GM18508 (cell line): ENCODE data around the gene CREB3L2.
"Not testable (repeated sequence)": the region's sequence is repeated elsewhere in the genome, so short reads cannot be mapped to it uniquely, and the experiment has no call there.

Experiments used
- ATAC-seq: cut with Tn5 transposase; IDR thresholded peaks from one replicate; pipeline ENCODE4 v1.9.1; 2021; ENCODE audit warnings: moderate number of reproducible peaks; ENCODE audit not compliant: insufficient read depth, unreplicated experiment

The CREB3L2 gene

DNA sequence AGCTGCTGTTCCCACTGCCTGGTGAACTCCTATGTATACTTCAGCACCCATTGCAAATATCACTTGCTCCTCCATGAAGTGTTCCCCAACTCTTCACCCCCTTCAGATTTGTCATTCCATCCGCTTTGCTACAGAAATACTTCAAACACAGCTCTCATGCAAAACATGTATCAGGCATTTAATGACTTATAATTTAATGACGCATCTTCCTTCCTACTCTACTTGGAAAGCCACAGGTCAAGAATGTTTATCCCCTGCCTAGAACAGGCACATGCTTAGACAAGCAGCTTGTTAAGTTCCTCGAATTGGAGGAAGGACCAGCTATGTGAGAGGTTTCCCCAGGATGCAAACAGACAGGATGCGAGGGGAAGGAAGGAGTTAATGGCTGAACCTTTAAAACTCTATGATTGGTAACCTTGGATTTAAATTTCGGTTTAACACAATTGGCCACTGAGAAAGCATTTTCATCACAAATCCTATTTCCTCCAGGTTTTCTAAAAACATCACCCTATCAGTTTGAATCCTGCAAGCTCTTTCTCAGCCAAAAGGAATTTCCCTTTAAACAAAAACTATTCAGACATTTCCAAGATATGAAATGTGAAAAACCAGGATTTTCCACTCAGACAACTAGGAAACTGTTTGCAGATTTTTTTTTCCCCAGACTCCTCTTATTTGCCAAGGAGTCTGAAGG lies 11.5 kb downstream of the CREB3L2 start:
- no peak for ATAC-seq

DNA sequence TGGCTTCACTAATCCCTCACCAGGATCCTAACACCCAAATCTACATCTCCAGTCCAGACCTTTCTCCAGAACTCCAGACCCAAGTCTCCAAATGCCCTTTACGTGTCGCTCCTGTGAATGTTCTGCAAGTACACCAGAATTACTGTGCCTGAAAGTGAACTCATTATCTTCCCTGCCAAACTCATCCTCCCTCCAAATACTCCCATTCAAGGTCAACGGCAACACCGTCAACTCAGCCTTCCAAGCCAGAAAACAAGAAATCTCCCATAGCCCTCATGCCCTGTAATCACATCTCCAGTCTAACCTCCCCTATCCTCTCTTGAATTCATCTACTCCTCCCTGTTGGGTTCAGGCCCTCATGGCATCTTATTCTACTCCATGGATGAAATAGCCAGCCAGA lies 12.3 kb downstream of the CREB3L2 start:
- no peak for ATAC-seq

DNA sequence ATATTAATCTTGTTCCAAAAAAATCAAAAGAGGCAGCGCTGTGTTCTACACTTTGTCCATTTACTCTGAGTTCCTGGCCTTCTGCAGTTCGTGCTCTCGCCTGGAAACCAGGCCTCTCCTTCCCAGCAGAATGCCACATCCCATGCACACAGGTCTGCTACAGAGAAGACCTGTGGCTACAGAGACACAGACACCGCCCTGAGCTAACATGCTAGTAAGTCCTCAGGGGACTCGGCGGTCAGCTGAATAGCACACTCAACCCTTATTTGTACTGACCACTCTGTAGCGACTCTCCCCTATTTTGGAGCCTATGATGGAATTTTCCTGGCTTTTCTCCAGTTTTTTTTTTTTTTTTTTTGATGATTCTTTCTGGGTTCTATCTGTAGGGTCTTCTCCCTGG lies 12.8 kb downstream of the CREB3L2 start:
- ATAC-seq: no peak

DNA sequence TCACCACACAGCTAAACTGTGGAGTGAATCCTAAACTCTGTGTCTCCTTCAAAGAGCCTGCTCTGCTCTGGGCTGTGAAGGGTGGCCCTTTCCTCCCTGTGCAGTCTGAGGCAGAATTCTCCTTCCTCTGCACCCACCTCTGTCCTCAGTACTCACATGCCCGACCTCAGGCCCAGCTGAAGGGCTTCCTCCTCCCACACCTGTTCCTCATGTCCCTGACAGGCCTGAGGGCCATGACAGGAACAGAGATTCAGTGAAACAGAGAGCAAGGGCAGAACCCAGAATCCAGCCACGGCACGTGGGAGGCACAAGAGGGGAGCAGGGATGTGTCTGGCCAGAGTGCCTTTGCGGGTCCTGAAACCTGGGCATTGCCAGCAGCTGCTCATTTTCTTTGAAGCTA lies 13.9 kb downstream of the CREB3L2 start:
- peak; percentile 52 for ATAC-seq

DNA sequence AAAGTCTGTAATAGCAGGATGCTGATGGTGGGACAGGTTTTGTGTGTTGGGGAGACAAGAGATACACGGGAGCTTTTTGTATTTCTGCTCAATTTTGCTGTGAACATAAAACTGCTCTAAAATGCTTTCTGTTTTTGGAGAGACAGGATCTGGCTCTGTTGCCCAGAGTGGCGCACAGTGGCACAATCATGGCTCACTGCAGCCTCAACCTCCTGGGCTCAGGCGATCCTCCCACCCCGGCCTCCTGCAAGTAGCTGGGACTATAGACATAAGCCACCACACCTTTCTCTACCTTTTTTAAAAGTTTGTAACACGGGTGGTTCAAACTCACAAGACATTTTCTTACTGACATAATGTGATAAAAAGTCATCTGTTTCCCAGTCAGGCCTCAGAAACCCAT lies 14.3 kb downstream of the CREB3L2 start:
- ATAC-seq: no peak

DNA sequence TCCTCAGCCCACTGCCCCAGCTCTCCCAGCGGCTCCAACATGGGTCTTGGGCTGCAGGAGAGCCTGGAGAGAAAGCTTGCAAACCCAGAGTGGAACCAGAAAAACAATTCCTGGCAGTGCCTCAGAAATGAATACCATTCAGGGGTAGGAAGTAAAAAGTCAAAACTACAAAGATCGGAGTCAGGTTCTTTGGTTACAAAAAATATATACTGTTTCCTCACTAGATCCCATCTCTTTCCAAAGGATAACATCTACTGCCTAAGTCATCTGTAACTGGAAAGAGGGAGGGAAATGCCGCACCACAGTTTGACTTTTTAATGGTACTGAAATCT lies 14.9 kb downstream of the CREB3L2 start:
- no peak for ATAC-seq

DNA sequence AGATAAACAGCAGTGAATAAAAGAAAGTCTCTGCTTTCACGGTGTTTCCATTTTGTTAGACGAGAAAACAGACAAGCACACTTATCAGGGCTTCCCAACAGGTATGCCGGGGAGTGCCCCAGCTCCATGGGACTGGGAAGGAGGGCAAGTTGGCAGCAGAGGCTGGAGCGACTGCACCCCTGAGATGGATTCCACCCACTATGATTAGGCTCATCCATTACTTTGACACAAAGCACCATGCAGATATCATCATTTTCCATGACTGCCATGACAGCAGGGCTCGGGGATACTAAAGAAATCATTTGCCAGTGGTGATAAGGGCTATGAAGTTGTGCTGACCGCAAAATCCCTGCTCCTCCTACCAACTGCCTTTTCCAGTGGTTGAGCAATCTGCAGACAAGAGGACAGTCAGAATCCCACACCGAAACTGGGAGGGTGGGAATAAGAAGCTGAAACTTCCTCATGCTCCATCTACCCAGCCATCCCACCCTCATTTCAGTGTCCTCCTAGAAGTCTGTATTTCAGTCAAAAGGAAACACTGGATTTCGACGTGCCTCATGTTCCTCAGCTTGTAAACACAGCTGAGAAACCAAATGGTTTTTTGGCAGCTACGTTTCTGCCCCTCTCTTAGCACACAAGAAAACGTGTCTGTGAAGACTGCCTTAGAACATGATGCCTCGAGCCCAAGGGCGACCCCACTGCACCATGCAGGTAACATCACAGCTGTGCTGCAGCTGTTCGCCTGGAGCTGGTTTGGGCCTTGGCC lies 15.5 kb downstream of the CREB3L2 start:
- no peak for ATAC-seq

DNA sequence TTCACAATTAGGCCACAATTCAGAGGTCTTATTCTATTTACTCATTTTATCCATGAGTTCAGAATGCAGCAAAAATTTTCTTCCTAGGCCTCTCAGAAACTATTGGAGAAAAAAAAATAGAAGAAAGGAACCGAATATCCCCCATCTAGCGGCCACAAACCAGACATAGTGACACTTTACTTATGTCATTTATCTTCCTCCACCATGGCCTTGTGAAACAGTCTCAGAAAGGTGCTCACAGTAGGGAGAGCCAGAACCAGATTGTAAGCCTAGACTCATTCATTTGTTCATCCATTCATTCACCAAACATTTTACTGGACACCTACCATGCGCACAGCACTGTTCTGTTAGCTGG lies 16.0 kb downstream of the CREB3L2 start:
- peak; percentile 32 for ATAC-seq

DNA sequence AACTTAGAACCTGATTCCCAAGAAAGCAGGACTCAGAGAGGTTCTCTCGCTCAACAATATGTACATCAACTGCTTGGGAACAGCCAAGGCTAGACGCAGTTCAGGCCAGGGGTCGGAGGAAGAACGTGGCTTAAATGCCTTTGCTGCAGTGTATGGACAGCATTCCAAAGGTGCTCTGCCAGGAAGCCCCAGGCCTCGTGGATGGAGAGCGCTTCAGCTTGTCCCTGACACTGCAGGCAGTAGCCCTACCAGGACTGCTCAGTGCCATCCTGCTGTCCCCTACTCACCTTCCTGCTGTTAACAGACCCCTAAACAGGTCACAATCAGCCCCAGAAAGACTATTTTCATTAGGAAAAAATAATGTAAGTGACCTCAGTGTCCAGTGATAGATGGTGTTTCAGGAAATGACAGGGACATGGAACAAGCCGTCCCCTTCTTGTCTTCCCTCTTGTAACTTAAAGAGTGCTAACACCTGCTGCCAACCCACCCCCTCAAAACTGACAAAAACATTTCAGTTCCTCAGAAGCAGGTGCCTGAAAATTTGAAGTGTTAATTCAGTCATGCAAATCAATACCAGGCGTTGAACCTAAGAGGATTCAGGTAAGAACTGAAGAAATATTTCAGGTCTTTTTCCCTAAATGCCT lies 16.5 kb downstream of the CREB3L2 start:
- ATAC-seq: peak; percentile 29

DNA sequence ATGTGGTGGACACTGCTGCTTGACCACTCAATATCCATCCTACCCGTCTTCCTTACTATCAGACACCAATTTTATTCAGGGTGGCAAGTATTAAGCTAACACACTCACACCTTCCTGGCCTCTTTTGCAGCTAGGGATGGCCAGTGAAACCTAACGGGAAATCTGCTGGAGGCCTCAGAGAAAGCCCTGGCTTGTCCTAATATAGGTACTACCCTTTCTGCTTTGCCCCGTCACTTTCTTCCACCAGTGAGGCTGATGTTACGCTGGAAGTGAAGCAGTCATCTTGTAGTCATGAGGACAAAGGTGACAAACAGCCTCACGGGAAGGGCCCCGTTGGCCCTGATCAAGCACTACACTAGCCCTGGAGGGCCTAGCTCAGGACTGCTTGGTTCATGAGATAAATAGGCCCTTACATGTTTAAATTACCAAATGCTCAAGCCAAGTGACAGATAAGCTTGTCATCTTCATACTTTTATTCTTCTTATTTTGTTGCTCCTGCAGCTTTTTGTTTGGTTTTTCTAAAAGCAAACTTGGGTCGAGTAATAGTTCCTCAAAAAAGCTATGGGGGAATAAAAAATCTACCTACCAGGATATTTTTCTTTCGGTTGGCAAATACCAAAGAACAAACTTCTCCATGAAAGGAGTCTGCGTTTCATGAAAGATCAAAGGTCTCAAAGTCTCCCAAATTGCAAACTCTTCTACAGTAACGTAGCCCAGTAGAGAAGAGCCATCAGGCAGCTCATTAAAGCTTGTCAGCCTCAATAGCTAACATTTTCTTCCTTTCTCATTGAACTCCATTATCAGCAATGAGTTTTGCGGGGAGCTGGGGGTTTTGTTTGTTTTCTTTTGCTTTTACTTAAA lies 17.5 kb downstream of the CREB3L2 start:
- ATAC-seq: no peak

DNA sequence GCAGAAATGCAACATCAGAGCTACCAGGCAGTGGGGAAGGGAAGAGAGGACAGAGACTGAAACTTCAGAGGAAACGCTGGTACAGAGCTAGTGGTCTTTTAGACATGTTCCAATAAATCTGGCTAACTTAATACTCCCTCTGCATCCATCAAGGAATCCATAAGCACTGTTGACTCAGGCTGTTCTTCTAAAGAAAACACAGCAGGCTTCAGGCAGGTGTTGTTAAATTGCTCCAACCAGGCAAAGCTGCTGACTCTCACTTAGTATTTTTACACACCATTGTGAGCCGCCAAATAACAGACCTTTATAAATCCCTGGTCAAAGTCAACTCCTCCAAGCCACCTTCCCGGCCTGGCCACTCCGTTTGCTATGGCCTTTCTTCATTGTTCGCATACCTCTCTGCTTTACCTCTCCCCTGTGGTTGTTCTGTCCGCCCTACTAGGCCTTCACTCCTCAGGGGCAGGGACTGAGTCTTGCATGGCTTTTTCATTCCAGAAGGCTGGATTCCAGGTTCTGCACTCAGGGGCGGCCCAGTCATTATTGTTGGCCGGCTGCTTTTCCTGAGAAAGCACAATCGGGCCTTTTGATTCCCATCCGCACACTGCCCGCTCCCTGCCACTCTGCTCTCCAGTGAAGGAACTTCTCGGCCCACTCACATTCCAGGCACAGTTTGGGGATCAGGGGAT lies 18.4 kb downstream of the CREB3L2 start:
- no peak for ATAC-seq

DNA sequence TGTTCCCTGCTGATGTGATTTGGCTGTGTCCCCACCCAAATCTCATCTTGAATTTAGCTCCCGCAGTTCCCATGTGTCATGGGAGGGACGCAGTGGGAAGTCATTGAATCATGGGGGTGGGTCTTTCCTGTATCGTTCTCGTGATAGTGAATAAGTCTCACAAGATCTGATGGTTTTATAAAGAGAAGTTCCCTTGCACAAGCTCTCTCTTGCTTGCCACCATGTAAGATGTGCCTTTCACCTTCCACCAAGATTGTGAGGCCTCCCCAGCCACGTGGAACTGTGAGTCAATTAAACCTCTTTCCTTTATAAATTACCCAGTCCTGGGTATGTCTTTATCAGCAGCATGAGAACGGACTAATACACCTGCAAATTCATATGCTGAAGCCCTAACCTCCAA lies 19.5 kb downstream of the CREB3L2 start:
- not testable (repeated sequence) for ATAC-seq

DNA sequence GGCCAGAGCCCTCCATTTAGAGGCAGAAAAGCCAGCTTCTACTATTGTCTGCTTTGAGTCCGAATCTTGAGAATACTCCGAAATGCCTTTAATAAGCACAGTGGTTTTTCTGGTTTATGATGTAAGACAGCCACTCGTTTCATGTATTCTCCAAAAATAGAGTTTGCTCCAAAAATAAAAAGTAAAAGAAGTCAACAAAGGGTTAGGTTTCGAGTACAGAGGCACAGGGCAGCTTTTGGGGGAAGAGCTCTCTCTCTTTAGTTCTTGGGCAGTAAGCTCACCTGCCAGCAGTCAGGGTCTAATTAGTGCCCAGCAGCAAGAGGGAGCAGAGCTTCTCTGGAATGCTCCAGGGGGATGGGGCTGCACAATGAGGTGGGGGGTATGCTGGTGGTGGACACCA lies 20.2 kb downstream of the CREB3L2 start:
- ATAC-seq: peak; percentile 68

DNA sequence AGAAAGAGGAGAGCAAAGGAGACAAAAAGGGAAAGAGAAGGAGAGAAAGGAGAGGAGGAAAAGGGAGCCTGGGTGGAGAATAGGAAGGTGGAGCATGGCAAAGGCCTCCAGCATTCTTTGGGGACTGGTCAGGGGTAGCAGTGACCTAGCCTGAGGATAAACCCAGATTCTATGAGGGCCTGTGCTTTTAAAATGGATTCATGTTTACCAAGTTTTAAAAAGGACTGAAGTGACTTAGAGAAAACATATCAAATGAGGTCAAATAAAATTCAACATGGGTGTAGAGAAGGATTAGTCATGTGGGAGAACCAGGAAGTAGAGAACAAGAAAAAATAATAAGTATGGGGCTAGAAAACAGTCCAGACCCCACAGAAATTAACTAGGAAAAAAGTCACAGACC lies 20.7 kb downstream of the CREB3L2 start:
- ATAC-seq: no peak

DNA sequence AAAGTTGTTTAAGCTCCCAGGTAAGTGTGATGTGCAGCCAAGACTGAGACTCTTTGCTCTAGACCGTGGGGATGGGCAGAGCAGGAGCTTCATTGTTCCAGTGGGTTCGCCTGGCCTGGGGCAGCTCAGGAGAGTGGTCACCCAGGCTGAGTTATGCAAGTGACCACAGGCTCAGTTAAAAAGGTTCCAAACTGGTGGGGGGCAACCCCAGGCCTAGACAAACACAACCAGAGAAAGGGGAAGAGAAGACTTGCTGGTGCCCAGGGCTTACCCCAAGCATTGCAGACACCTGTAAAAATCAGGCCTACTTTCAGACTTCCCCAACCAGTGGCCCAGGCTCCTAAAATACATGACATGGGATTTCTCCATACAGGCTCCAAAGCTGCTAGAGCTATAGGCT lies 21.6 kb downstream of the CREB3L2 start:
- ATAC-seq: no peak

DNA sequence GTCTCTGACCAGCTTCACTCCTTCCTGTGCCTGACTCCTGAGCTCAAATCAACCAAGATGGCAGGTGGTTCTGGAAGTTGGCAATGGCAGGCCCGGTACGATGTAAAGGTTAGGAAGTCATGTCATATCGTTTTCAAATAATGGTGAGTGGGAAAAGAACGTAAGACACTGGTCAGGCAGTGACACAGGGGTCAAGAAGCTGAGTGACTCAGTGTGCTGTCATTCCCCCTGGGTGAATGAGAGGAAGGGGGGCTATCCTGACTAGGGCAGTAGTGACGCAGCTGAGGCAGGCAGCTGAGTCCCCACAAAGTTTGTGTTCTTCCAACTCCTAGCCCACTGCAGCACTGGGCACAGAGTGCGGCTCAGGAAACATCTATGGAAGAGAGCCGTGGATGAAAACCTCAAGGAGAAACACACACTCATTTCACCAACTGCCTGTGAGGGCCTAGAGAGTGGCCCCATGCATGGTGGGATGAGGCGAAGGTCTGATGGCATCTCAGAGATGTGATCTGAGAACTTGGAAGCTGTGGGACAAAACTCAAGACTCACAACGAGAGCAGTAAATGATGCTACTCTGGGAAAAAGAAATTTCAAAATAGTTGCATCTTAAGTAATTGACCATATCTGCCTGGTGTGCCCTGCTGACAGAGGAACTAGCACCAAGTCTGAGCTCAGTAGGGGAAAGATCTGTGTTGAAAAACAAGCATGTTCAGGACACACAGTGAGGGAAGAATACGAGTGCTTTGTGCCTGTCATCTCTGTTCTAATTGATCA lies 23.2 kb downstream of the CREB3L2 start:
- no peak for ATAC-seq

DNA sequence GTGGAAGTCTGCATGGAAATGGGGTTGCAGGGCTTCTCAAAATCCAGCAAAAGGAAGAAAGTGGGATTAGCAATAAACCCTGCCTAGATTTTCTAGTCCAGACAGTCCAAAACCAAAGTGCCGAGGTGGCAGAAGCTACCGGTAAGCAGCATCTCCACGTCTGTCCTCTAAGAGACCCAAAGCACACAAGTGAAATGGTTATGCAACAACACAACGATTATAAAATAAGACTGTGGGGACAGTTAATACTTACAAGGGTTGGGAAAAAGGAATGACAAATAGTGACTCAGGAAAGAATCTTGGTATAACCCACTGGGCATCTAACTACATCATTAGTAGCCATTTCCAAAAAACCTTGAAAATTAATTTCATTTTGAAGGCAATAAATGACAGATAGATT lies 24.7 kb downstream of the CREB3L2 start:
- no peak for ATAC-seq

DNA sequence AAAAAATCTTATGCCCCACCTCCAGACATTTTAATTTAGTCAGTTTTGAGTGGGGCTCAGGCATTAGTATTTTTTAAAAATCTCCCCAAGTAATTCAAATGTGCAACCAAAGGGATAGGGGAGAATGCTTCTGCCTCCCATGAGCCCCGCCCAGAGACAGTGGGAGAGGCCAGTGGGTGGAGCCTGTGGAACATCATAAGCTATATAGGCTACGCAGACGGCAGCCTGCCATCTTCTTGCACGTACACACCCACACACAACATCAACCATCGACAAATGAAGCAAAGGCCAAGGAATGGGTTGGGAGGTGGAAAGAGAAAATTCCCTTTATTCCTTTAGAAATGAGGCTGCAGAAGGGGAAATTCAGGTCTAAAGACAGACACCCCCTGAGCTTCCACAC lies 25.2 kb downstream of the CREB3L2 start:
- ATAC-seq: no peak

DNA sequence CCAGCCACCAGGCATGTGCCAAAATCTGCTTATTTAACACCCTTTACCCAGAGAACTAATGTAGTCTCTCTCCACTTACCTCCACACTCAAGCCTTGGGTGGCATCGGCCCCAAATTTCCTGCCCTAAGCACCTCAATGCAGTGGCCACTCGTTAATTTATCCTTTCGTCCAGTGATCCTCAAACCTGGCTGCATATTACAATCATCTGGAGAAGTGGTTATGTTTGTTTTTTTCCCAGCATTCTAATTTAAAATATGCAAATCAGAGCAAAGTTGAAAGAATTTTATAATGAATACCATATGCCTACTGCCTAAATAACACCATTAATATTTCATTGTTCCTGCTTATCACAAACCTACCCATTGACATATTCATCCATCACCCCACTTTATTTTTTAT lies 25.7 kb downstream of the CREB3L2 start:
- no peak for ATAC-seq

DNA sequence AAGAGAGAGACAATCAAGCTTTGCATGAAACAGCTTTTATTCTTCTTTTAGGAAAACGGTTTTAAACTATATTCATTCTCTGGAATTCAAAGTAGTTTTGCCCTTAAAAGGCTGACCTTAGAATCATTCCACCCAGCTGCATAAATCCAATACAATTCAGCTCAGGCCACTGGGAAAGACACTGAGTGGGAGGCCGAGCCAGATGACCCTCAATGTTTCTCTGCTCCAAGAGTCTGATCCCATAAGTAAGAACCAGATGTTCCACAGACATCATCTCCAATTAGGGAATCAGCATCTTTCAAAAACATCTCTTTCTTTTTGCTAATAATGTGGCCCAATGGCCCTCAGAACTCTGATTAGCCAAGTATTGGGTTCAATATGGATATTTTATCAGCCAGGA lies 26.1 kb downstream of the CREB3L2 start:
- ATAC-seq: no peak
